ENCODE results near the gene ZDHHC1.

ZDHHC1 gene

GRCh38 chr16:67432506-67432890 is 16.2 kb upstream of the ZDHHC1 start:
- H3K4me3 ChIP-seq (ENCODE audit: control insufficient read depth, low read depth, low read length): no peak overlapping the region
- TF ChIP-seq, protein P1, sequence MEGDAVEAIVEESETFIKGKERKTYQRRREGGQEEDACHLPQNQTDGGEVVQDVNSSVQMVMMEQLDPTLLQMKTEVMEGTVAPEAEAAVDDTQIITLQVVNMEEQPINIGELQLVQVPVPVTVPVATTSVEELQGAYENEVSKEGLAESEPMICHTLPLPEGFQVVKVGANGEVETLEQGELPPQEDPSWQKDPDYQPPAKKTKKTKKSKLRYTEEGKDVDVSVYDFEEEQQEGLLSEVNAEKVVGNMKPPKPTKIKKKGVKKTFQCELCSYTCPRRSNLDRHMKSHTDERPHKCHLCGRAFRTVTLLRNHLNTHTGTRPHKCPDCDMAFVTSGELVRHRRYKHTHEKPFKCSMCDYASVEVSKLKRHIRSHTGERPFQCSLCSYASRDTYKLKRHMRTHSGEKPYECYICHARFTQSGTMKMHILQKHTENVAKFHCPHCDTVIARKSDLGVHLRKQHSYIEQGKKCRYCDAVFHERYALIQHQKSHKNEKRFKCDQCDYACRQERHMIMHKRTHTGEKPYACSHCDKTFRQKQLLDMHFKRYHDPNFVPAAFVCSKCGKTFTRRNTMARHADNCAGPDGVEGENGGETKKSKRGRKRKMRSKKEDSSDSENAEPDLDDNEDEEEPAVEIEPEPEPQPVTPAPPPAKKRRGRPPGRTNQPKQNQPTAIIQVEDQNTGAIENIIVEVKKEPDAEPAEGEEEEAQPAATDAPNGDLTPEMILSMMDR (IDR thresholded peaks at IDR 0.05; ENCODE audit: control insufficient read depth, insufficient read depth, low read depth, low read length, missing control alignments): no peak
- no peak for DNase-seq (ENCODE audit: low read depth)

DNA sequence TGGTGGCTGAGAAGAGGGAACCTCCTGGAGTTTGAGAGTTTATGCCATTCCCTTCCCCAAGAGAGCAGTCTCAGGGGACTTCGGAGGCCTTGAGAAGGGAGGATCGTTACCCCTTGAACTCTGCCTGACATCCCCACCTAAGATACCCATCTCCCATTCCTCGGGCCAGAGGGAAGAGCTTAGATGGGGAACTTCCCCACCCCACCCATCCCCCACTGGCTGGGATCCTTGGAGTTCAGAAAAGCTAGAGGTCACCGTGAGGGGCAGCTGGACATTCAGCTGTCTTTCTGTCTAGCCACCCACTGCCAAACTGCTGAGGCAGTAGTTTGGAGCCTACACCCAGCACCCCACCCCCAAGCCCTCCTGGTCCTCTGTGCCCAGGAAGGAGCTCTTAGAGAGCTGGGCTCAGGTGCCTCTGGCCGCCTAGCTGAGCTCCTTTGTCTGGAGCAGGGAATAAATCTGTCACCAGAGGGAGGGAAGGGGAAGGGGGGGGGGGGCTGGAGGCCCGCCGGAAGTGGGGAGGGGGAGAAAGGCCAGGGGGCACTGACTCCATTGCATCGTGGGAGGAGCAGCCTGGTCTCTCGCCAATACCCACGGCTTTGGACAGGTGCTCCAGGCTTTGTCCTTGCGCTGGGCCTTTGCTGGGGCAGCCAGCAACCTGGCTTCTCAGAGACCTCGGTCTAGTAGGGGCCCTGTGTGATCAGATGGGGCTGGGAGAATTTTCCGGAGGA is 15.7 kb upstream of the ZDHHC1 start:
- TF ChIP-seq, protein P1 (IDR thresholded peaks at IDR 0.05; ENCODE audit: control insufficient read depth, insufficient read depth, low read depth, low read length, missing control alignments): no peak
- no peak for DNase-seq (ENCODE audit: low read depth)
- peak overlapping the region; percentile 35; the same call in 1 of the 2 replicates for H3K4me3 ChIP-seq (ENCODE audit: control insufficient read depth, low read depth, low read length)

DNA sequence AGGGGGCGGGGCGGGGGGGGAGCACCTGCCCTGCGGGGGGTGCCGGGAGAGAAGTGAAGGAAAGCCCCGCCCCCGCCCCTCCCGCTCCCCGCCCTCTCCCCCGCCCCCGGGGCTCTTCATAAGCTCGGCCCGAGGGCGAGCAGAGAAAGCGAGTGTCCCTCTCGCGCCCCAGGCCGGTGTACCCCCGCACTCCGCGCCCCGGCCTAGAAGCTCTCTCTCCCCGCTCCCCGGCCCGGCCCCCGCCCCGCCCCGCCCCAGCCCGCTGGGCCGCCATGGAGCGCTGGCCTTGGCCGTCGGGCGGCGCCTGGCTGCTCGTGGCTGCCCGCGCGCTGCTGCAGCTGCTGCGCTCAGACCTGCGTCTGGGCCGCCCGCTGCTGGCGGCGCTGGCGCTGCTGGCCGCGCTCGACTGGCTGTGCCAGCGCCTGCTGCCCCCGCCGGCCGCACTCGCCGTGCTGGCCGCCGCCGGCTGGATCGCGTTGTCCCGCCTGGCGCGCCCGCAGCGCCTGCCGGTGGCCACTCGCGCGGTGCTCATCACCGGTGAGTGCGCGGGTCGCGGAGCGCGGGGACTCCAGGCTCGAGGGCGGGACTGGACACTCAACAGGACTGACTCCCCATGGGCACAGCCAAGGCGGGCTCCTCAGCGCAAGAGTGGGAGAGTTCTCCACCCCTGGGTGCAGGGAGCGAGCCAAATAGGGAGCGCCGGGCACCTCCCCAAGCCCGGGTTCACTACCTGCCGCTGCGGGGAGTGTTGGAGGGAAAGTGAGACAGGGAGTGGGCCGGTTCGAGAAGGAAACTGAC is 14.9 kb upstream of the ZDHHC1 start, which contains the start of gene HSD11B2:
Gene HSD11B2, plus strand, starts transcription at position 145 of the 798 bp plus-strand sequence. Its CDS starts 128 bp downstream, at position 273.
- peak within 1 kb of the TSS; percentile 35 for H3K4me3 ChIP-seq (ENCODE audit: control insufficient read depth, low read depth, low read length)
- TF ChIP-seq, protein P1 (IDR thresholded peaks at IDR 0.05; ENCODE audit: control insufficient read depth, insufficient read depth, low read depth, low read length, missing control alignments): no peak
- DNase-seq (ENCODE audit: low read depth): no peak

DNA sequence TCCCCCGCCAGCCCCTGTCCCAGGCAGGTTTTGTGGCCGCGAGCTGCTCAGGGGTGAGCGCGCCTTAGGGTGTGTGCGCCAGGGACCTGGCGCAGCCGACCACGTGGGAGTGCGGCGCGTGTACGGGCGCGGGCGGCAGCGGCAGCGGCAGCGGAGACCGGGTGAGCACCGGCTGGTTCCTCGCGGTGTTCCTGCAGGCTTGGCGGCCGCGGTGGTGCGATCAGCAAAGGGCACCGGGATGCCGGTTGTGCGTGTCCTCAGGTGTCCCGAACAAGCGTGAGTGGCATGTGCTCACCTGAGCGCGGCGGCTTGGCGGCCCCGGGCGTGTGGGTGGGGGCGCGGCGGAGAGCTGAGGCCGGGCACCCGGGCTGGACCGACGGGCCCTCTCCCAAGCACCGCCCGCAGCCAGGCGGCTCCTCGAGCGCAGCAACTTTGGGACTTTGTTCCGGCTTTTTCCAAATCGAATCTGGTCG is 14.3 kb upstream of the ZDHHC1 start:
- H3K4me3 ChIP-seq (ENCODE audit: control insufficient read depth, low read depth, low read length): peak overlapping the region; percentile 17; the same call in 1 of the 2 replicates
- TF ChIP-seq, protein P1 (IDR thresholded peaks at IDR 0.05; ENCODE audit: control insufficient read depth, insufficient read depth, low read depth, low read length, missing control alignments): no peak
- no peak for DNase-seq (ENCODE audit: low read depth)

DNA sequence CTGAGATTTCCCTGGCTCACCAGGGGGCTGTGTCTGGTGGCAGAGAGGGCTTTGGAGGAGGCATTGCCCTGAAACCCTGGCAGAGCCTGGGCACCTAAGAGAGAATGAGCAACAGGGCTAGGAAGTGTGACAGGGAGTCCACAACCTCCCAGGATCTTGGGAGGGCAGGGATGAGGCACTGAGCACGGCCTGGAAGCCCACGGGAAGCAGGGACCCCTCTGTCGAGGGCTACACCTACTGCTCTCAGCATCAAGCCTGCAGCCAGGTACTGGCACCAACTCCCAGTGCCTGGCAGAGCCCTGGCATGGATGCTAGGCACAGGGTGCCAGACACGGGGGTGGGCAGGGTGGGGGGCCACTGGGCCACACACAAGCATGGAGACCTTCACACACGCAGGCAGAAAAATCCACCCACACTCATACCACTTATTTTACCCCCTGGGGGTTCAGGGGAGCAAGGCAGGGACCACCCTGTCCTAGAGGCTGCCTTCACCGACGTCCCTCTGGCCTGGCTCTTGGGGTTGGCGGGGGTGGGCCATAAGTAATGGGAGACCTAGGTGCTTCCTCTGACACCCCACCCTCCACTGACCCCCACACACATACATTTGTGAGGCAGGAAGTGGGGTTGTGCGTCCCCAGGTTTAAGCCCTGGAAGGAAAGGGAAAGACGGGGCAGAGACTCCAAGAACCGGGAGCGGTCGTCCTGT is 13.7 kb upstream of the ZDHHC1 start:
- TF ChIP-seq, protein P1 (IDR thresholded peaks at IDR 0.05; ENCODE audit: control insufficient read depth, insufficient read depth, low read depth, low read length, missing control alignments): no peak
- DNase-seq (ENCODE audit: low read depth): no peak
- H3K4me3 ChIP-seq (ENCODE audit: control insufficient read depth, low read depth, low read length): no peak overlapping the region

Data from AG09309 (cell line).